HFF-Myc (cell line): ENCODE results near the gene VSTM4.

ENCODE experiments used
- DNase-seq: peaks from one replicate; pipeline ENCODE4 v3.0.0-alpha.2; 2011; ENCODE audit warnings: low read depth; ENCODE audit errors: extremely low read depth
- H3K4me3 ChIP-seq: replicated peaks from 2 replicates; pipeline ENCODE4 v1.5.1; 2011; ENCODE audit warnings: low read depth, mild to moderate bottlenecking, control low read depth, low read length
- TF ChIP-seq, protein P1 (sequence below): IDR thresholded peaks from 2 replicates; pipeline ENCODE4 v1.5.1; 2012; ENCODE audit warnings: mild to moderate bottlenecking, low read depth, low read length, control low read depth; ENCODE audit errors: missing control alignments

VSTM4 gene

DNA sequence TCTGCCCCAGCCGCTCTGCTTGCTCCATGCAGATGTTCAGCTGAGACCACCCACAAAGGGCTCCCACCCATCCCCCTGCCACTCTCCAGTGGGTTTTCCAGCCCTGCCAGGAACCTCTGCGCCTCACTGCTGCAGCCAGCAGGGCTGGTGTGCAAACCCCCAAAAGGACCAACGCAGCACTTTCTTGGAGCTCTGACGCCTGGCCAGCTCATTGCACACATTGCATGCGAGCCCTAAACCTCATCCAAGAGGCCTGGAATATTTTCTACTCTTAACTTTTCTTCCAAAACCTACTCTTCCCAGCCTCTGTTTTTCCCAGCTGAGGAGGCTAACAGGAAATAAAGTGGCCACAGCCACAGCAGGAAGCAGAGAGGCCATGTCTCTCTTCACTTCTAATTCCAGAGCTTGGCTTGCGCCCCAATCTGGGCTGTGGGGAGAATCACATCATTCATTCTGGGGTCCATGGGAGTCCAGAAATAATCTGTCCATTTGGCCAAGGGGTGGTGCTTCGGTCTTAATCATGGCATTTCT lies 23.1 kb upstream of the VSTM4 start:
- no peak overlapping the region for H3K4me3 ChIP-seq
- TF ChIP-seq, protein P1, sequence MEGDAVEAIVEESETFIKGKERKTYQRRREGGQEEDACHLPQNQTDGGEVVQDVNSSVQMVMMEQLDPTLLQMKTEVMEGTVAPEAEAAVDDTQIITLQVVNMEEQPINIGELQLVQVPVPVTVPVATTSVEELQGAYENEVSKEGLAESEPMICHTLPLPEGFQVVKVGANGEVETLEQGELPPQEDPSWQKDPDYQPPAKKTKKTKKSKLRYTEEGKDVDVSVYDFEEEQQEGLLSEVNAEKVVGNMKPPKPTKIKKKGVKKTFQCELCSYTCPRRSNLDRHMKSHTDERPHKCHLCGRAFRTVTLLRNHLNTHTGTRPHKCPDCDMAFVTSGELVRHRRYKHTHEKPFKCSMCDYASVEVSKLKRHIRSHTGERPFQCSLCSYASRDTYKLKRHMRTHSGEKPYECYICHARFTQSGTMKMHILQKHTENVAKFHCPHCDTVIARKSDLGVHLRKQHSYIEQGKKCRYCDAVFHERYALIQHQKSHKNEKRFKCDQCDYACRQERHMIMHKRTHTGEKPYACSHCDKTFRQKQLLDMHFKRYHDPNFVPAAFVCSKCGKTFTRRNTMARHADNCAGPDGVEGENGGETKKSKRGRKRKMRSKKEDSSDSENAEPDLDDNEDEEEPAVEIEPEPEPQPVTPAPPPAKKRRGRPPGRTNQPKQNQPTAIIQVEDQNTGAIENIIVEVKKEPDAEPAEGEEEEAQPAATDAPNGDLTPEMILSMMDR = no peak
- DNase-seq = no peak

DNA sequence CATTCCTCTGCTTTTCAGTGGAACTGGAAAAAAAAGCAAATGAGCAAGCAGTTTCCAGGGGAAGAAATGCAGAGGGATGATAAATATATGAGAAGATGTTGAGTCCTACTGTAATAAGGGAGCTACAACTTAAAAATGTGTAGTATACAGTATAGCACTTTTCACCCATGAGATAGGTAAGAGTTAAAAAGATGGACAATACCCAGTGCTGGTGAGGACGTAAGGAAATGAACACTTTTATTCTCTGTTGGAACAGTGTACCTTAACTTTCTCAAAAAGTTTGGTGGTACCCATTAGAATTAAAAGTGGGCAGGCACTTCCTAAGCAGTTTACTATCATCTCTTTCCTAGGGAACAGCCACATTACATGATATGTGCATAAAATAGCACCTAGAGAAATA lies 21.2 kb upstream of the VSTM4 start:
- H3K4me3 ChIP-seq = no peak overlapping the region
- TF ChIP-seq, protein P1 = no peak
- DNase-seq = no peak

DNA sequence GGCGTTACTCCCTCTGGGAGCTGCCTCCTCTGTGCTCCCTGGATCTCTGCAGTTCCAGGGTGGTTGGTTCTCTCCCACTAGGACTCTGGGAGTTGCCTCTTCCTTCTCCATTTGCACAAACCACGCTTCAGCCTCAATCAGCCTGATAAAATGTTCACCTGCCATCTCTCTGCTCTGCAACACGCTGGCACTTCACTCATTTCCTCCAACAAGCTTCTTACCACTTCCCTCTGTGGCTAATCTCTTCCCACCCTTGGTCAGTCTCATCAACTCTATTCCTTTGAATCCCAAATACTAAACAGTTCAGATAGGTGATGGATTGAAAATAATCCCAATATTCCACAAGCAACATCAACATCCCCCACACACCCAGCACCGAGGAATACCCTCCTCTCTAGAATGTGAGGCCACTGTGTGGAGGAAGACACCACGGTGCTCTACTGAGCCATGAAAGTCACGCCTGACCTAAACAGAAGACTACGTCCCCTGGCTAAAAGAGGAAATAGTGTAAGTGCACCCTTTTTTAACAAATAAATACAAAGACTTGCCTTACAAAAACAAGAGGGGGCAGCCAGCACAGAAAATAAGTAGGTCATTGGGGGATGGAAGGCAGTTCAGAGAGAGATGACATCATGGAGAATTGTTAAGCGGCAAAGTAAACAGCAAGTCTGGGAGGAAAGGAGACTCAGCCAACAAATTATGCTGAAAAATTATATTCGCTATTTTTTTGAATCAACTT lies 20.4 kb upstream of the VSTM4 start:
- TF ChIP-seq, protein P1 = no peak
- no peak overlapping the region for H3K4me3 ChIP-seq
- DNase-seq = no peak

DNA sequence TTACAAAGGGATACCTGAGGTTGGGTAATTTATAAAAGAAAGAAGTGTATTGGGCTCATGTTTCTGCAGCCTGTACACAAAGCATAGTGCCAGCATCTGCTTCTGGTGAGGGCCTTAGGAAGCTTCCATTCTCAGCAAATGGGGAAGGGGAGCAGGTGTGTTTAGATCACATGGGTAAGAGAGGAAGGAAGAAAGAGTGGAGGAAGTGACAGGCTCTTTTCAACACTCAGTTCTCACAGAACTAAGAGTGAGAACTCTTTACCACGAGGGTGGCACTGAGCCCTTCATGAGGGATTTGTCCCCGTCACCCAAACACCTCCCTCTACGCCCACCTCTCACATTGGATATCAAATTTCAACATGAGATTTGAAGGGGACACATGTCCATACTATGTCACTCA lies 19.0 kb upstream of the VSTM4 start:
- TF ChIP-seq, protein P1 = no peak
- no peak for DNase-seq
- H3K4me3 ChIP-seq = no peak overlapping the region

DNA sequence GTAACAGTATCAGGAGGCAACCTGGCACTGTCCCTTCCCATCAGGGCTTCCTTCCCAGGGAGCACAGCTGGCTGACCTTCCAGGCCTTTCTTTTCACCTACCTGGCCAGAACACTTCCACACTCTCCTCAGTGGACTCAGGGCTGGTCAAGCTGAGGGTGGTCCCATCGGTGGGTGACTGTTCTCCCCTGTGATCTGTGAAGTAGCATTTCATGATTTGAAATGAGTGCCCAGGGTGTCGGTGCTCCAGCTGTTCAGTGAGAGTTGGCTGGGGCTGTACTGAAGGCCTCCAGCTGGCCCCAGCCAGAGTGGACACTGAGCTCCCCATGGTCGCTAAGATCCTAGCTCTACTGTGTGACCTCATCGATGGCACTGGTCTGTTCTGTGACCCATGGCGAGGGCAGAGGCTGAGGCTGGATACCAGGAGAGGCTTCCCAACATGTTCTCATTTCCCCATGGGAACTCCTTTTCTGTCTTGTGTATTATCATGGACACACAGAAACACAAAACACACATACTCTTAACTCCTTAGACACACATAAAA lies 18.5 kb upstream of the VSTM4 start, which contains the start of gene FAM170B:
Gene FAM170B, minus strand, starts transcription at position 316 of the 543 bp plus-strand sequence. Its CDS starts 103 bp downstream, at position 213.
- TF ChIP-seq, protein P1 = no peak
- H3K4me3 ChIP-seq = no peak within 1 kb of the TSS
- no peak for DNase-seq

DNA sequence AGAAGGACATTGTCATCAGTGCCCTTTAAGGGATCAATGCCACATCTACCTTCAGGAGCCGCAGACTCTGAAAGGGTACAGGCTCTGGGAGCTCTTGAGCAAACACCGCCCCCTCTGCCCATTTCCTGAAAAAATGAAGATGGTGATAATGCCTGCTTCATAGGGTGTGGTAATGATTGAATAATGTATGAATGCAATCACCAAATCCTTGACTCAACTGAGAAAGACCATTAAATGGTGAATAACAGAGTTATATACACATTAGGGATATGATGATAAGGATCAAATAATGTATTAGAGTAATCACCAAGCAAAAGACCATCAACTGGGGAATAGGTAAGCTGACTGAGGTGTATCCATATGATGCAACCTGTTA lies 17.0 kb upstream of the VSTM4 start:
- H3K4me3 ChIP-seq = no peak overlapping the region
- TF ChIP-seq, protein P1 = no peak
- no peak for DNase-seq
